Measurements from ENCODE around the gene EFEMP1. TPM values are rescaled to one million over a fixed set of nuclear protein-coding genes. Genes with fewer than 3 reads are reported as not detected.
"Not testable (repeated sequence)": the region's sequence is repeated elsewhere in the genome, so short reads cannot be mapped to it uniquely, and the experiment has no call there.

Gene EFEMP1
- polyA plus RNA-seq, 1 donor = 19.1 TPM

- no peak for DNase-seq
These were observed 60.8 kb downstream of the EFEMP1 start for GRCh38 chr2:55862673-55863390.

- no peak for DNase-seq
These were observed 61.3 kb downstream of the EFEMP1 start for GRCh38 chr2:55862246-55862645.

- DNase-seq = no peak
These were observed 61.8 kb downstream of the EFEMP1 start for GRCh38 chr2:55861733-55862132.

- DNase-seq = peak; percentile 61
These were observed 62.8 kb downstream of the EFEMP1 start for GRCh38 chr2:55860832-55861231.

- DNase-seq = no peak
These were observed 63.7 kb downstream of the EFEMP1 start for GRCh38 chr2:55859875-55860274.

GRCh38 chr2:55857766-55858165, 65.8 kb downstream of the EFEMP1 start:
- no peak for DNase-seq

GRCh38 chr2:55856936-55857335, 66.6 kb downstream of the EFEMP1 start:
- no peak for DNase-seq

- no peak for DNase-seq
These were observed 75.5 kb downstream of the EFEMP1 start for GRCh38 chr2:55848096-55848495.

- DNase-seq = no peak
These were observed 77.2 kb downstream of the EFEMP1 start for GRCh38 chr2:55846426-55846825.

GRCh38 chr2:55844986-55845385, 78.6 kb downstream of the EFEMP1 start:
- DNase-seq = no peak

- DNase-seq = no peak
These were observed 79.6 kb downstream of the EFEMP1 start for GRCh38 chr2:55843994-55844345.

- DNase-seq = no peak
These were observed 80.2 kb downstream of the EFEMP1 start for GRCh38 chr2:55843096-55843993.

- DNase-seq = no peak
These were observed 81.5 kb downstream of the EFEMP1 start for GRCh38 chr2:55842046-55842445.

GRCh38 chr2:55840460-55840859, 83.1 kb downstream of the EFEMP1 start:
- no peak for DNase-seq

- DNase-seq = no peak
These were observed 84.3 kb downstream of the EFEMP1 start for GRCh38 chr2:55839182-55839819.

GRCh38 chr2:55838653-55839052, 84.9 kb downstream of the EFEMP1 start:
- no peak for DNase-seq

GRCh38 chr2:55838117-55838516, 85.5 kb downstream of the EFEMP1 start:
- not testable (repeated sequence) for DNase-seq

- no peak for DNase-seq
These were observed 86.5 kb downstream of the EFEMP1 start for GRCh38 chr2:55837073-55837472.

- DNase-seq = not testable (repeated sequence)
These were observed 91.7 kb downstream of the EFEMP1 start for GRCh38 chr2:55831671-55832410.

- DNase-seq = no peak
These were observed 95.7 kb downstream of the EFEMP1 start for GRCh38 chr2:55827855-55828254.

- DNase-seq = not testable (repeated sequence)
These were observed 96.2 kb downstream of the EFEMP1 start for GRCh38 chr2:55827428-55827827.

- DNase-seq = no peak
These were observed 97.3 kb downstream of the EFEMP1 start for GRCh38 chr2:55826246-55826645.

Measured in hindlimb muscle (tissue), 1 donor.